ENCODE results near the gene PEX14.

Gene PEX14

DNA sequence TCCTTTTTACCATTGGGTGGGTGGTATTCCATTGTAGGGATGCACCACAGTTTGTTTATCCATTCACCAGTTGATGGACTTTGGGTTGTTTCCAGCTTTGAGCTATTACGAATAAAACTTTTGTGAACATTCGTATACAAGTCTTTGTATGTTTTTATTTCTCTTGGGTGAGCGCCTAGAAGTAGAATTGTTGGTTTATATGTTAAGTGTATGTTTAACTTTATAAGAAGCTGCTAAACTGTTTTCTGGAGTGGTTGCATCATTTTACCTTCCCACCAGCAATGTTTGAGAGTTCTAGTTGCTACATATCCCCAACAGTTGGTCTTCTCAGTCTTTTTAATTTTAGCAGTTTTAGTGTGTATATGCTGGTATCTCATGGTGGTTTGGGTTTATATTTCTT is 132.5 kb downstream of the PEX14 start:
- H3K36me3 ChIP-seq (ENCODE audit: control insufficient read depth, low read depth, low read length): no peaks in the 10 kb centered on the region
- H3K27me3 ChIP-seq (ENCODE audit: control insufficient read depth, insufficient read depth, low read length): no peaks in the 10 kb centered on the region
- H3K9ac ChIP-seq (ENCODE audit: low read length): no peak overlapping the region
- no peak overlapping the region for H3K27ac ChIP-seq (ENCODE audit: low read length)
- no peaks in the 10 kb centered on the region for H3K9me3 ChIP-seq (ENCODE audit: control insufficient read depth, low read depth, low read length)
- no peak overlapping the region for H3K4me3 ChIP-seq (ENCODE audit: low read length)
- H3K4me1 ChIP-seq (ENCODE audit: control insufficient read depth, low read depth, low read length): peaks cover 5% of the 10 kb centered on the region

DNA sequence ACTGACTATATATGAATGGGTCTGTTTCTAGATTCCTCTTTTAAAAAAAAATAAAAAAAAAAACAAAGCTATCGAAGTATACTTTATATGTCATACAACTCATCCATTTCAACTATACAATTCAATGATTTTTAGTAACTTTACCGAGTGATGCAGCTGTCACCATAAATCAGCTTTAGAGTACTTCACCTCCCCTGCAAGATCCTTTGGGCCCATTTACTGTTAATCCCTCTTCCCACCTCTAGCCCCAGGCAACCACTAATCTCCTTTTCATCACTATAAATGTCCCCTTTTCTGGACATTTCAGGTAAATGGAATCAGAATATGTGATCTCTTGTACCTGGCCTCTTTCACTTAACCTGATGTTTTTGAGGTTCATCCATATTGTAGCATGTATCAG is 133.9 kb downstream of the PEX14 start:
- H3K9me3 ChIP-seq (ENCODE audit: control insufficient read depth, low read depth, low read length): no peaks in the 10 kb centered on the region
- no peak overlapping the region for H3K9ac ChIP-seq (ENCODE audit: low read length)
- H3K27ac ChIP-seq (ENCODE audit: low read length): no peak overlapping the region
- H3K27me3 ChIP-seq (ENCODE audit: control insufficient read depth, insufficient read depth, low read length): no peaks in the 10 kb centered on the region
- no peak overlapping the region for H3K4me3 ChIP-seq (ENCODE audit: low read length)
- H3K36me3 ChIP-seq (ENCODE audit: control insufficient read depth, low read depth, low read length): no peaks in the 10 kb centered on the region
- peaks cover 5% of the 10 kb centered on the region for H3K4me1 ChIP-seq (ENCODE audit: control insufficient read depth, low read depth, low read length)

DNA sequence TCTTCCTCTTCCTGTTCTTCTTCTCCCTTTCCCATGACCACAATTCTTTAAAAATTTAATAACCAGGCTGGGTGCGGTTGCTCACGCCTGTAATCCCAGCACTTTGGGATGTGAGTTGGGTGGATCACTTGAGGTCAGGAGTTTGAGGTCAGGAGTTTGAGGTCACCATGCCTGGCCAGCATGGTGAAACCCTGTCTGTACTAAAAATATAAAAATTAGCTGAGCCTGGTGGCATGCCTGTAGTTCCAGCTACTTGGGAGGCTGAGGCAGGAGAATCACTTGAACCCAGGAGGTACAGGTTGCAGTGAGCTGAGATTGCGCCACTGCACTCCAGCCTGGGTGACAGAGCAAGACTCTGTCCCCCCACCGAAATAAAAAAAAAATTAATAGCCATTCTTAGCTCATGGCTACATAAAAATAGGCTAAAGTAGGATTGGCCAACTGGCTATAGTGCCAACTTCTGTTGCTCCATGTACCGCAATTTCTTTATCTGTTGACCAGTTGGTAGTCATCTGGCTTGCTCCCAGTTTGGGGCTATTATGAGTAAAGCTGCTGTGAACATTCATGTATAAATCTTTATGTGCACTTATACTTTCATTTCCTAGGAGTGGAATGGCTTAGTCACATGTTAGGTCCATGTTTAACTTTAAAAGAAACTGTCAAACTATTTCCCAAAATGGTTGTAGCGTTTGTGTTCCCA is 136.3 kb downstream of the PEX14 start:
- H3K4me3 ChIP-seq (ENCODE audit: low read length): no peak overlapping the region
- peaks cover 4% of the 10 kb centered on the region for H3K4me1 ChIP-seq (ENCODE audit: control insufficient read depth, low read depth, low read length)
- no peaks in the 10 kb centered on the region for H3K27me3 ChIP-seq (ENCODE audit: control insufficient read depth, insufficient read depth, low read length)
- H3K36me3 ChIP-seq (ENCODE audit: control insufficient read depth, low read depth, low read length): no peaks in the 10 kb centered on the region
- no peak overlapping the region for H3K9ac ChIP-seq (ENCODE audit: low read length)
- H3K9me3 ChIP-seq (ENCODE audit: control insufficient read depth, low read depth, low read length): no peaks in the 10 kb centered on the region
- no peak overlapping the region for H3K27ac ChIP-seq (ENCODE audit: low read length)

DNA sequence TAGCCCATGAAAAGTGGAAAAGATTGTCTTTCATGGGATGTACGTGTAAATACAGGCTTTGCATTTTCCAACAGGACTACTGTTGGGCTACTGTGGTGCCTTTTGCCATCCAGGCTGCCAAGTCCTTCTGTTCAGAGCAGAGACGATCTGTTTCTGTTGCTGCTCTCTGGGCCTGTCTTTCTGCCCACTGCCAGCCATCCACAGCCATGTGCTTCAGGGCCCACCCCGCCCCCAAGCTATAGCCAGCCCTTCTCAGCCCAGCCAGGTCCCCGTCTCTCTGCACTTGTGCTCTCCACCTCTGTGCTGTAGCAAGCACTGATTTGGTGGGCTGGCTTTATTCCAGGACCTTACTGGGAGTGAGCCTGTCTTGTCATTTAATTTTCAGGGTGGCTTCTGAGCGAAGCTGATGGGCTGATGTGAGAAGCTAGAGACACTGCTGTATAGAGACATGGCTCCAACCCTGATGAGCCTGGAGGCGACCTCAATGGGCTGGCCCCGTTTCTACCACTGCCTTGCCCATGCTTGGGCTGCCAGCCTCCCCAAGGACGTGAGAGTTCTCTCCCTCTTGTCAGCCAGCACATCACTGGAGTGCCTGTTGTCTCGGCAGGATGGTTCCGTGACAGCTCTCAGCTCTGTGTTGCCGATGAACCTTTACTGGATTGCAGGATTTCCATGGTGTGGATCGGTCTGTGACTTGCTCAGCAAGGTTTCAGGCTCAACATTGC is 137.8 kb downstream of the PEX14 start:
- H3K9me3 ChIP-seq (ENCODE audit: control insufficient read depth, low read depth, low read length): no peaks in the 10 kb centered on the region
- no peaks in the 10 kb centered on the region for H3K36me3 ChIP-seq (ENCODE audit: control insufficient read depth, low read depth, low read length)
- no peak overlapping the region for H3K9ac ChIP-seq (ENCODE audit: low read length)
- no peaks in the 10 kb centered on the region for H3K27me3 ChIP-seq (ENCODE audit: control insufficient read depth, insufficient read depth, low read length)
- H3K27ac ChIP-seq (ENCODE audit: low read length): no peak overlapping the region
- H3K4me3 ChIP-seq (ENCODE audit: low read length): no peak overlapping the region
- peaks cover 4% of the 10 kb centered on the region for H3K4me1 ChIP-seq (ENCODE audit: control insufficient read depth, low read depth, low read length)

DNA sequence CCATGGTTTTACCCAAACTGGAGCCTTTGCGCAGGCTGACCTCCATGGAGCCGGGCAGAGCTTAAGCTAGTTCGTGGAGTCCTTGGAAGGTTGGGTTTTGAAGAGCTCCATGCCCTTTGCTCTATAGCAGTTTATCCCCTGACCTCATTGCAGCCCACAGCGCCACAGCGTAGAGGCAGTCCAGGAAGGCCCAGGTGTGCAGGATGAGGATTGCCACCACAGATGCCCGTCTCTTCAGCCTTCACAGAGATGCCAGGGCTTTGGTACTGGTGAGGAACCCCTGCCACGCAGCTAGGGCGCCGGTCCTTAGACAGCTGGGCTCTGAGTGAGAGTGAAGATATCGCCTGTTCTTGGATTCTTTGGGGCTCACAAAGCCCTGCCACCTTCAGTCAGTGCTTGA is 138.6 kb downstream of the PEX14 start:
- no peaks in the 10 kb centered on the region for H3K9me3 ChIP-seq (ENCODE audit: control insufficient read depth, low read depth, low read length)
- peaks cover 4% of the 10 kb centered on the region for H3K4me1 ChIP-seq (ENCODE audit: control insufficient read depth, low read depth, low read length)
- H3K9ac ChIP-seq (ENCODE audit: low read length): no peak overlapping the region
- H3K4me3 ChIP-seq (ENCODE audit: low read length): no peak overlapping the region
- H3K36me3 ChIP-seq (ENCODE audit: control insufficient read depth, low read depth, low read length): no peaks in the 10 kb centered on the region
- no peaks in the 10 kb centered on the region for H3K27me3 ChIP-seq (ENCODE audit: control insufficient read depth, insufficient read depth, low read length)
- H3K27ac ChIP-seq (ENCODE audit: low read length): no peak overlapping the region

DNA sequence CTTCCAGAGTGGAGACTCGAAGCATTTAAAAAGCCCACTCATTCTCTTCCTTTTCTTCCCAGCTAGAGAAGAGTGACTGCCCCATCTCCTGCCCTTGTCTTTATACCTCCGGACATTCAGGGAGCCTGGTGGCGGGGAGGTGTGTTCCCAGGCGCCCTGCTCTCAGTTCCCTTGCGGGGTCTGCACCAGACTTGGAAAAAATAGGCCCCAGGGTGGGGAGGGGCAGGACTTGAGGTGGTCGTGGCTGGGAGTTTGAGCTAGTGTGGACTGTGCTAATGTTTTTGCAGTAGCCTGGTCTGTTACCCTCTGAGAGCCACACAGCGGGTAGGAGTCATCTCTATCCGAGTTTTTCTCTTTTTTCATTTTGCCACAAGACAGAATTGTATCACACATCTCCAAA is 139.1 kb downstream of the PEX14 start:
- H3K36me3 ChIP-seq (ENCODE audit: control insufficient read depth, low read depth, low read length): no peaks in the 10 kb centered on the region
- H3K4me3 ChIP-seq (ENCODE audit: low read length): no peak overlapping the region
- H3K27ac ChIP-seq (ENCODE audit: low read length): no peak overlapping the region
- peaks cover 4% of the 10 kb centered on the region for H3K4me1 ChIP-seq (ENCODE audit: control insufficient read depth, low read depth, low read length)
- no peaks in the 10 kb centered on the region for H3K9me3 ChIP-seq (ENCODE audit: control insufficient read depth, low read depth, low read length)
- no peak overlapping the region for H3K9ac ChIP-seq (ENCODE audit: low read length)
- no peaks in the 10 kb centered on the region for H3K27me3 ChIP-seq (ENCODE audit: control insufficient read depth, insufficient read depth, low read length)

DNA sequence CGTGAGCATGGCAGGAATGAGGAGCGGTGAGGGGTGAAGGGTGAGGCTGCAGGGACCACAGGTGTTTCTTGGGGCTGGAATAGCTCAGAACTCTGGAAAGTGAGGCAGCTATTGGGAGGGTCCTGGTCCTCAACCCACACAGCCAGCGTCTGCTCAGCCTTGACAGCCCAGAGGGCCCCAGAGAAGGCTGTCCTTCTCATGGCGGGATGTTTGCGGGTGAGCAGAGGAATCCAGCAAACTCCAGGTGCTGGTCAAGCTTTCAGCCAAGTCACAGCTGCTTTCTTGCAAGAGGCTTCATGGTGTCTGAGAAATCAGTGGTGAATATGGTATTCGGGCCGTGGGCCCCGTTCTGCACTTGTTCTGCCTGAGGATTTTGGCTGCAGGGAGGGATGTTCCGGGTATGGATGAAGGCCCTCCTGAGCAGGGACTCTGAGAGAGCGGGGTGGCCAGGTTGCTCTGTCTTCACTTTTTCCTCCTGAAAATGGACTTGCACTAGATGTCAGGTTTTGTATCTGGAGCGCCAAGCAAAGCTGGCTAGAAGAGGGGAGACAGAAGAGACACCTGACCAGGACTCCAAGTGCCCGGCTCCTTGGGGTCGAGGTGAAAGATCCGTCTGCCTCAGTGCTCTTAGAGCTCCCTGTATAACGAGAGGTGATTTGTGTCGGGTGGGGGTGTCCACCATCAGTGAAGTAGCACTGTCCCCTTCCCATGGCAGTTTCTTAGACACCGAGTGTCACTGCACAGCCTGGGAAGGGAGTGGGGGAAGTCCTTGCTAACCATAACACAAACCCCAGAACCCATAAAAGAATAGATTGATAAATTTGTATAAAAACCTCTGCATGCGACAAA is 139.9 kb downstream of the PEX14 start:
- no peak overlapping the region for H3K4me3 ChIP-seq (ENCODE audit: low read length)
- H3K36me3 ChIP-seq (ENCODE audit: control insufficient read depth, low read depth, low read length): no peaks in the 10 kb centered on the region
- H3K9ac ChIP-seq (ENCODE audit: low read length): no peak overlapping the region
- no peaks in the 10 kb centered on the region for H3K27me3 ChIP-seq (ENCODE audit: control insufficient read depth, insufficient read depth, low read length)
- peaks cover 4% of the 10 kb centered on the region for H3K4me1 ChIP-seq (ENCODE audit: control insufficient read depth, low read depth, low read length)
- no peaks in the 10 kb centered on the region for H3K9me3 ChIP-seq (ENCODE audit: control insufficient read depth, low read depth, low read length)
- no peak overlapping the region for H3K27ac ChIP-seq (ENCODE audit: low read length)

DNA sequence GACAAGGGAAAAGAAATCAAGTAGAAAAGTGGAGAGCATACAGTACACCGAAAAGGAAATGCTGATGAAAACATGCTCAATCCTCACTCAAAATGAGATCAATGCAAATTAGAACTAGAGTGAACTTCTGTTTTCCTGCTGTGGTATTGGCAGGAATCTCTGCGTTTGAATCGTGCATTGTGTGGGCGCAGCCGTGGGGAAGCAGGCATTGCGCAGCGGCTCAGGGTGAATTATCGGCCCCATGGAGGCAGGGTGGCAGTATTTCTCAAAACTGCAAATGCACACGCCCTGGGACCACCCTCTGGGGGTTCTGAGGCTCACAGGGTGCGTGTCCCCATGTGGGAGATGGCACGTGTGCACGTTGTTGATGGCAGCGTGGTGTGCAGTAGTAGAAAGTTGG is 140.6 kb downstream of the PEX14 start:
- Histone ChIP-seq H3K36me3 (ENCODE audit: control insufficient read depth, low read depth, low read length) (no peaks in the 10 kb centered on the region), H3K27me3 (ENCODE audit: control insufficient read depth, insufficient read depth, low read length) (no peaks in the 10 kb centered on the region), H3K27ac (ENCODE audit: low read length) (no peak overlapping the region), H3K9ac (ENCODE audit: low read length) (no peak overlapping the region), H3K4me3 (ENCODE audit: low read length) (no peak overlapping the region), H3K9me3 (ENCODE audit: control insufficient read depth, low read depth, low read length) (no peaks in the 10 kb centered on the region), H3K4me1 (ENCODE audit: control insufficient read depth, low read depth, low read length) (peaks cover 4% of the 10 kb centered on the region)

DNA sequence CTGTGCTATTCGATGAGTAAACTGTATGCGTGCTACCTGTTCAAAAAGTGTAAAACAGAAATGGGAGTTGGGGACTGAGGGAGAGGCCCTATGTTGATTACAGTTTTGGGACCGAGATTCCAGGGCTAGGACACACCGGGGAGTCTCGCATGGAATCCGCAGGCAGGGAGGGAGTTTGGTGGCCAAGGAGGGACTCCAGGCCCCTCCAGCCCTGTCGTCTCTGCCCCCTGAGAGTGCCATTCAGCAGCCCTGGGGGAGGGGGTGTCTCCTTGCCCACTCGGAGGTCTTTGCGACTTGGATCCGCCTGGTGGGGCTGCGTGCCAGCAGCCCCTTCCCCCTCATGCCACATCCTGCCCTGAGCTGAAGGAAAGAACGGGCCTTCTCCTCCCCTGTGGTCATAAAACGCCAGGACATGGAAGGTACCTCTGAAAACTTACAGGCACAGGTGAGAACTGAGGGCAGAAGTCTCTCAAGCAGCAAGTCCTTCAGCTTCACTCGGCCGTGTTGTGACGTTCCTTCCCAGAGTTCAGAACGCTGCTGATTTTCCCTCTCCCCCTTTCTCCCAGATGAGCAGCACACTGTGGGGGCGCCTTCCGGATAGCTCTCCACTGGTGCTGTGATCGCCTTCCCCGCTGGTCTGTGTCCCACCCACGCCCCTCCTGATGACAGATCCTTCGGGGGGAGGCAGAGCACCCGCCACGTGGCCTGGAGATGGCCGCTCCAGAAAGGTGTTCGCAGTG is 141.4 kb downstream of the PEX14 start:
- Histone ChIP-seq H3K9me3 (ENCODE audit: control insufficient read depth, low read depth, low read length) (no peaks in the 10 kb centered on the region), H3K4me3 (ENCODE audit: low read length) (no peak overlapping the region), H3K9ac (ENCODE audit: low read length) (no peak overlapping the region), H3K27ac (ENCODE audit: low read length) (no peak overlapping the region), H3K4me1 (ENCODE audit: control insufficient read depth, low read depth, low read length) (peaks cover 4% of the 10 kb centered on the region), H3K27me3 (ENCODE audit: control insufficient read depth, insufficient read depth, low read length) (no peaks in the 10 kb centered on the region), H3K36me3 (ENCODE audit: control insufficient read depth, low read depth, low read length) (no peaks in the 10 kb centered on the region)

DNA sequence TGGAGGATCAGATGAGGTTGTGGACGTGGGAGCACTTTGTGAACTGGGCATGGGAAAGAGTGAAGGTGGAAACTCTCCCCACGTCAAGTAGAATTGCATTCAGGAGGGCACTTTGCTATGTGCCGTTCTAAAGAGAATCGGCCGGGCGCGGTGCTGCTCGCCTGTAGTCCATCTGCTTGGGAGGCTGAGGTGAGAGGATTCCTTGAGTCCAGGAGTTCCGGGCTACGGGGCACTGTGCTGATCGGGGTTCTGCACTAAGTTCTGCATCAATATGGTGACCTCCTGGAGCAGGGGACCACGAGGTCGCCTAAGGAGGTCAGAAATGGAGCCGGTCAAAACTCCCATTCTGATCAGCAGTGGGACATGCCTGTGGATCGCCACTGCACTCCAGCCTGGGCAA is 141.9 kb downstream of the PEX14 start:
- H3K36me3 ChIP-seq (ENCODE audit: control insufficient read depth, low read depth, low read length): no peaks in the 10 kb centered on the region
- H3K4me1 ChIP-seq (ENCODE audit: control insufficient read depth, low read depth, low read length): peaks cover 4% of the 10 kb centered on the region
- no peak overlapping the region for H3K27ac ChIP-seq (ENCODE audit: low read length)
- H3K4me3 ChIP-seq (ENCODE audit: low read length): no peak overlapping the region
- no peaks in the 10 kb centered on the region for H3K27me3 ChIP-seq (ENCODE audit: control insufficient read depth, insufficient read depth, low read length)
- H3K9ac ChIP-seq (ENCODE audit: low read length): no peak overlapping the region
- H3K9me3 ChIP-seq (ENCODE audit: control insufficient read depth, low read depth, low read length): no peaks in the 10 kb centered on the region

DNA sequence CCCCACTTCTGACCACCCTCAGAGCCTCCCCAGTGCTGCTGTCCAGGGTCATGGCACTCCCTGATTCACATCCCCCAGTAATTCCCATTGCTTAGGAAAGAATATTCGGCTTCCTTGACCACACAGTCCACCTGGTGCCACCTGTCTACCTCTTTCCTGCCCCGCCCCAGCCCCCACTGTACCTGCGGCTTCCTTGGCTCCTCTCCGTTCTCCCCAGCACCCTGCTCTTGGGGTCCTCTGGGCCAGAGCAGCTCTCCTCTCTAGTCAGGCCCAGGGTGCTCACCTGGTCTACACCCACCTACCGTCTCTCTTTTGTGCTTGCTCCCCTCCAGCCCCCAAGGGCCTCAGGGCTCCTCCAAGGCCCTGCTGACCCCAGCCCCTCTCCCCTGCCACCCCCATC is 142.6 kb downstream of the PEX14 start:
- no peaks in the 10 kb centered on the region for H3K36me3 ChIP-seq (ENCODE audit: control insufficient read depth, low read depth, low read length)
- H3K27me3 ChIP-seq (ENCODE audit: control insufficient read depth, insufficient read depth, low read length): no peaks in the 10 kb centered on the region
- peaks cover 4% of the 10 kb centered on the region for H3K4me1 ChIP-seq (ENCODE audit: control insufficient read depth, low read depth, low read length)
- H3K4me3 ChIP-seq (ENCODE audit: low read length): no peak overlapping the region
- no peak overlapping the region for H3K27ac ChIP-seq (ENCODE audit: low read length)
- H3K9ac ChIP-seq (ENCODE audit: low read length): no peak overlapping the region
- no peaks in the 10 kb centered on the region for H3K9me3 ChIP-seq (ENCODE audit: control insufficient read depth, low read depth, low read length)
